HG03045 (cell line): ENCODE measurements around the gene RPEL1.
A peak's percentile ranks its signal among the peaks of the same experiment; 100 is the strongest.
"Not testable (repeated sequence)": the region's sequence is repeated elsewhere in the genome, so short reads cannot be mapped to it uniquely, and the experiment has no call there.

Source experiments
- ATAC-seq: cut with Tn5 transposase; IDR thresholded peaks from one replicate; pipeline ENCODE4 v1.9.1; 2021; ENCODE audit warnings: mild to moderate bottlenecking, moderate library complexity; ENCODE audit not compliant: unreplicated experiment

The RPEL1 gene

DNA sequence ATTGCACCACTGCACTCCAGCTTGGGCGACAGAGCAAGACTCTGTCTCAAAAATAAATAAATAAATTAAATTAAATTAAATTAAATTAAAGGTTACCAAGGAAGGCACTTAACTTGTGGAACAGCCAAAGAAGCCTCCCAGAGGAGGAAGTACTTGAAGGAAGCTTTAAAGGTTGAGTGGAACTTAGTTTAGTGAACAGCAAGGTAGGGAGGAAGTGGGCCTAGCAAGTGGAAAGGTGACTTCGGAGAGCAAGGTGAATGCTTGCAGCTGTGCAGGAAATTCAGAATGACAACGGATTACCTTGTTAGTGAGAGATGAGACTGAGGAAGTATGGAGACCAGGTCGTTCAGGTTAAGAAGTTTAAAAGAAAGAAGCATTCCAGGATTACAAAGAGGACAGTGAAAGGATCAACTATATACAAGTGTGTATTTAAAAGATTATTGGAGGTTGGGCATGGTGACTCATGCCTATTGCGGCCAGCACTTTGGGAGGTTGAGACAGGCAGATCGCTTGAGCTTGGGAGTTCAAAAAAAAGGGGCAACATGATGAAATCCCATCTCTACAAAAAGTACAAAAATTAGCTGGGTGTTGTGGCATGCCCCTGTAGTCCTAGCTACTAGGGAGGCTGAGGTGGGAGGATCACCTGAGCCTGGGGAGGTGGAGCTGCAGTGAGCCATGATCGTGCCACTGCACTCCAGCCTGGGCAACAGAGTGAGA lies 12.8 kb upstream of the RPEL1 start:
- ATAC-seq = no peak

GRCh38 chr10:103235775-103236174 lies 9.9 kb upstream of the RPEL1 start:
- ATAC-seq = no peak

GRCh38 chr10:103238506-103239252 lies 7.0 kb upstream of the RPEL1 start:
- no peak for ATAC-seq

- ATAC-seq = no peak
Measured at GRCh38 chr10:103241262-103242011, 4.2 kb upstream of the RPEL1 start.

GRCh38 chr10:103244666-103245271 lies 918 bp upstream of the RPEL1 start:
- ATAC-seq = peak; percentile 53

- ATAC-seq = no peak
Measured at GRCh38 chr10:103246324-103246723, 637 bp downstream of the RPEL1 start.

- ATAC-seq = no peak
Measured at GRCh38 chr10:103254113-103254512, 8.4 kb downstream of the RPEL1 start.

GRCh38 chr10:103254538-103255325 lies 9.0 kb downstream of the RPEL1 start:
- no peak for ATAC-seq

DNA sequence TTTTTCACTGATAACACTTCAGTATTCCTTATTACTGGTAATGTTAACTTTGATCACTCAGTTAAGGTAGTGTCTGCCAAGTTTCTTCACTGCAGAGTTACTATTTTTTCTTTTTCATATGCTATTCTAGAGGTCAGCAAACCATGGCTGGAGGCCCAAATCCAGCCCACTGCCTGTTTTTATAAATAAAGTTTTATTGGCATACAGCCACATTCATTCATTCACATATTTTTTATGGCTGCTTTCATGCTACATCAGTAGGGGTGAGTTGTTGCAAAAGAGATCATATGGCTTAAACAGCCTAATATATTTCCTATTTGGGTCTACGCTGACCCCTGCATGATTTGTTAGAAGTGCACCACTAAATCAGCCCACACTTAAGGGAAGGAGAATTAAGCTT lies 10.9 kb downstream of the RPEL1 start:
- no peak for ATAC-seq

DNA sequence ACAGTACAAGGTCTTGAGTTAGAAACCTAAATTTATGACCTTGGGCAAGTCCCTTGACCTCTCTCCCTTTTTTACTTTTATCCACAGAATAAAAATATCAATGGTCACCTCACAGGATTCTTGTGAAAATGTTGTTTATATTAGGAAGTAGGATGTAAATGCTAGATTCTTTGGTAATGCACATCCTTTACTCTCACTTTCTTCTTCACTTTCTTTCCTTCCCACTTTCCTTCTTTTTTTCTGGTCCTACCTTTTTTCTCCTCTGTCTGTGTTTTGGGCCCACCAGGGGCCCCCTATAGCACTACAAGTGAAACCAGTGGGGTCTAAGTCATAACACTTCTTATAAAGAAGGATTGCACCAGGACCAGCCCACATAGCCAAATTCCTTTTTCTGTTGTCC lies 12.1 kb downstream of the RPEL1 start:
- ATAC-seq = no peak

DNA sequence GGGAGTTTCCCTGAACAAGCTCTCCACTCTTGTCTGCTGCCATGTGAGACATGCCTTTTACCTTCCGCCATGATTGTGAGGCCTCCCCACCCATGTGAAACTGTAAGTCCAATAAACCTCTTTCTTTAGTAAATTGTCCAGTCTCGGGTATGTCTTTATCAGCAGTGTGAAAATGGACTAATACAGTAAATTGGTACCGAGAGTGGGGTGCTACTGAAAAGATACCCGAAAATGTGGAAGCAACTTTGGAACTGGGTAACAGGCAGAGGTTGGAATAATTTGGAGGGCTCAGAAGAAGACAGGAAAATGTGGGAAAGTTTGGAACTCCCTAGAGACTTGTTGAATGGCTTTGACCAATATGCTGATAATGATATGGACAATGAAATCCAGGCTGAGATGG lies 13.2 kb downstream of the RPEL1 start:
- ATAC-seq = not testable (repeated sequence)

- no peak for ATAC-seq
Measured at GRCh38 chr10:103259989-103260388, 14.3 kb downstream of the RPEL1 start.

DNA sequence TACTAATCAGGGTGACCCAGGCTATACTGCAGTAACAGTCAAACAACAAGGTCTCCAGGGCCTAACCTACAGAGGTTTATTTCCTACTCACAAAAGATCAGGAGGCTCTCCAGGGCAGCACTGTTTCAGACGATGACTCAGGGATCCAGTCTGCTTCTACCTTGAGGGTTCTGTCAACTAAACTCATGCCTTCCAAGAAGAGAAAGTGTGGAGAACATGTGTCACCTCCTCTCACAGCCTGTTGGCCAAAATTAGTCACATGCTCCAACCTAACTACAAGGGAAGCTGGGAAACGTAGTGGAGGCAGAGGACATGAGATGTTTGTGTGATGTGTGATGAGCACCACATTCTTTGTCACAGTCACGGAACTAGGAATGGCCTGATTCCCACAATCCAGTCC lies 16.5 kb downstream of the RPEL1 start:
- ATAC-seq = no peak

GRCh38 chr10:103265717-103266329 lies 20.1 kb downstream of the RPEL1 start:
- no peak for ATAC-seq

- no peak for ATAC-seq
Measured at GRCh38 chr10:103273041-103273441, 27.4 kb downstream of the RPEL1 start.

DNA sequence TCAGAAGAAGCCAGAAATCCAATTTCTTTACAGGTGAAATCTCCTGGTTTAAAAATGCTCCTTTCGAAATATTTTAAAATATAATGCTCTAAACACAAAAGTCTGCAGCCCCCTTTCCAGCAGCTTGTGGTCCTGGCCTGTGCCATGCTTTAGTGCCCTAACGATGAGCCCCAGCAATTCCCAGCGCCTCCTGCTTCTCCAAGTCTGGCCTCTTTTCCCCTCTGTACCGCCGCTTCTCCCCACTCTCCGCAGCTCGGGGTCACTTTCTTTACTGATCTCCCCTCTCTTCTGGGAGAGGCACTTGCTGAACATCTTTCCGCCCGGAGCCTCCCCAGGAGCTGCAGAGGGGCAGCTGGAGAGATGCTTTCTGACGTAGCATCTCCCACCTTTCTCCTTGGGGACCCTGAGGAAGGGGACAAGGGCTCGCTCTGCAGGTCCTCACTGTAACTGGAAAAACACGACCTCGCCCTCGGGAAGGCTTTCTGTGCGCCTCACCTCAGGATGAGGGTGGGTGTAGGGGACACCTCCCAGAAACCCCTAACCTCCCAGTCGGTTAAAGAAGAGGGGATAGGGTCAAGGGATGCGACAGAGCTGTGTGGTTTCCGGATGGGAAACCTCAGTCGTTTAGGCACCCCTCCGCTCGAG lies 30.7 kb downstream of the RPEL1 start:
- no peak for ATAC-seq

- no peak for ATAC-seq
Measured at GRCh38 chr10:103276896-103277712, 31.4 kb downstream of the RPEL1 start, which contains the start of gene INA. Gene INA, plus strand, starts transcription at chr10:103277138. Its CDS starts 74 bp downstream, at chr10:103277212.

DNA sequence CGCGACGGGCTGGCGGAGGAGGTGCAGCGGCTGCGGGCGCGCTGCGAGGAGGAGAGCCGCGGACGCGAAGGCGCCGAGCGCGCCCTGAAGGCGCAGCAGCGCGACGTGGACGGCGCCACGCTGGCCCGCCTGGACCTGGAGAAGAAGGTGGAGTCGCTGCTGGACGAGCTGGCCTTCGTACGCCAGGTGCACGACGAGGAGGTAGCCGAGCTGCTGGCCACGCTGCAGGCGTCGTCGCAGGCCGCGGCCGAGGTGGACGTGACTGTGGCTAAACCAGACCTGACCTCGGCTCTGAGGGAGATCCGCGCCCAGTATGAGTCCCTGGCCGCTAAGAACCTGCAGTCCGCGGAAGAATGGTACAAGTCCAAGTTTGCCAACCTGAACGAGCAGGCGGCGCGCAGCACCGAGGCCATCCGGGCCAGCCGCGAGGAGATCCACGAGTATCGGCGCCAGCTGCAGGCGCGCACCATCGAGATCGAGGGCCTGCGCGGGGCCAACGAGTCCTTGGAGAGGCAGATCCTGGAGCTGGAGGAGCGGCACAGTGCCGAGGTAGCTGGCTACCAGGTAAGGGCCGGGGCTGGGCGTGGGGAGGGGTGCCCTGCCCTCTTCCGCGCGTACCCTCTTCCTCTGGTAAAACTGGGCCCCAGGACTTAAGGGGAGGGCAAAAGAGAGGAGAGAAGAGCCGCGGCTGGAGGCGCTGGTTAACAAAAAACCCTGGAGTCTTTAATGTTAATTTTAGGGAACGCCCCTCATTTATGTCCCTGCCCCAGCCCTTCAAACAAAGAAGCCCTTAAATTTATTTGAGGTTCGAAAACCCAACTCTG lies 32.2 kb downstream of the RPEL1 start:
- no peak for ATAC-seq
